Mesothelial cell of epicardium (in vitro differentiated cells): Measurements from ENCODE around the gene SLC5A1. TPM values are rescaled to one million over a fixed set of nuclear protein-coding genes. Genes with fewer than 3 reads are reported as not detected.

Source experiments
- DNase-seq, 2 experiments: peaks; one replicate each; pipeline ENCODE4 v3.0.0; 2021; ENCODE audit warnings: low spot score in 2 of 2; ENCODE audit not compliant: unreplicated experiment in 2 of 2
- H3K27ac Mint-ChIP-seq: 2 replicates; pipeline ENCODE4 v1.8.0; 2021; ENCODE audit warnings: mixed read lengths
- H3K27me3 Mint-ChIP-seq: 2 replicates; pipeline ENCODE4 v1.8.0; 2021; ENCODE audit warnings: low read depth, mixed read lengths
- H3K36me3 Mint-ChIP-seq: 2 replicates; pipeline ENCODE4 v1.8.0; 2021; ENCODE audit warnings: mixed read lengths
- H3K4me1 Mint-ChIP-seq: 2 replicates; pipeline ENCODE4 v1.8.0; 2021; ENCODE audit warnings: mixed read lengths
- H3K4me3 Mint-ChIP-seq: 2 replicates; pipeline ENCODE4 v1.8.0; 2021; ENCODE audit warnings: mild to moderate bottlenecking, moderate library complexity, mixed read lengths
- H3K9me3 Mint-ChIP-seq: 2 replicates; pipeline ENCODE4 v1.8.0; 2021; ENCODE audit warnings: mixed read lengths
- CTCF ChIP-seq: fragments of 200-600 bp; sonication (generic); IDR thresholded peaks from one replicate; pipeline ENCODE4 v1.5.0; 2021; ENCODE audit warnings: antibody characterized with exemption; ENCODE audit not compliant: unreplicated experiment
- total RNA-seq: library from RNA; stranded (reverse); gene quantifications from 3 replicates; pipeline ENCODE4 v1.2.1, GENCODE V29; 2021

Gene SLC5A1
- total RNA-seq, 1 donor from 2014 or later = not detected

DNA sequence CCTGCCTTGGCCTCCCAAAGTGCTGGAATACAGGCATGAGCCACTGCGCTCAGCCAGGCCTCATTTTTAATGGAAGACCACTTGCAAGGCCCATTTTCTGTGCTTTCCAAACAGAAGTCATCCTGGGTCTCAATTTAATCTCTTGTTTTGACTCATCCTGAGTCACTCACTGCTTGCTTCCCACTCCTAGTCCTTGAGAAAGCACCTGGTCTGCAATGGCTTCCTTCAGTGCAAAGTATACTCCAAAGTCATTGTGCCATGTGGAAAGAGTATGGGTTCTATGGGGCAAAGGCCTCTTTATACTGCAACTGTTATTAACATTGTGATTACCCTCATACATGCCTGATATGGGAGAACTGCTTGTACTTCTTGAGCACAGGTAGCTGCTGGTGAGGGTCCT lies 18.3 kb upstream of the SLC5A1 start:
- H3K27me3 Mint-ChIP-seq = peaks cover 34% of the 10 kb centered on the region
- TF ChIP-seq CTCF = no peak
- H3K4me1 Mint-ChIP-seq = no peaks in the 10 kb centered on the region
- H3K9me3 Mint-ChIP-seq = peaks cover 8% of the 10 kb centered on the region
- H3K36me3 Mint-ChIP-seq = no peaks in the 10 kb centered on the region
- no peak overlapping the region for H3K27ac Mint-ChIP-seq
- no peak for DNase-seq
- H3K4me3 Mint-ChIP-seq = no peak overlapping the region

- Mint-ChIP-seq H3K9me3 (no peaks in the 10 kb centered on the region), H3K4me1 (no peaks in the 10 kb centered on the region), H3K4me3 (no peak overlapping the region), H3K27me3 (peaks cover 17% of the 10 kb centered on the region), H3K27ac (no peak overlapping the region), H3K36me3 (no peaks in the 10 kb centered on the region)
- no peak for DNase-seq
- no peak for TF ChIP-seq CTCF
These were observed 12.4 kb upstream of the SLC5A1 start for GRCh38 chr22:32030518-32031247.

DNA sequence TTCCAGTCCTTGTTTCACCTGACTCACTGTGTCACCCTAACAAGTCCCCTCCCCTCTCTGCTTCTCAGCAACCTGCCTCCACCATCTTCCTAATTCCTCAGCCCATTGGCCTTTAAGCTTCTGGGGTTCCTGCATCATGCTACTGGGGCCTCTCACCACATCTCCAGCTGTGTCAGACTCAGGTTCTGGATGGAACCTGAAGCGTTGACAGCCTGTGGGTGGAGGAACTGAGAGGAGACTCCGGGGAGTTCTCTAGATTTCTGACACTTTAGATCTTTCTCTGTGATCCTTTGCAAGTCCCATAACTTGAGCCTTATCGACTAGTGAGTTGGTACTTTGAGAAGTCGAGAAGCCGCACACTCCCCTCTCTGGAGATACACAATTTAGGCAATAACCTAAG lies 11.6 kb upstream of the SLC5A1 start:
- H3K36me3 Mint-ChIP-seq = no peaks in the 10 kb centered on the region
- no peak for TF ChIP-seq CTCF
- no peak for DNase-seq
- no peaks in the 10 kb centered on the region for H3K4me1 Mint-ChIP-seq
- no peak overlapping the region for H3K27ac Mint-ChIP-seq
- no peak overlapping the region for H3K4me3 Mint-ChIP-seq
- peaks cover 15% of the 10 kb centered on the region for H3K27me3 Mint-ChIP-seq
- H3K9me3 Mint-ChIP-seq = no peaks in the 10 kb centered on the region

DNA sequence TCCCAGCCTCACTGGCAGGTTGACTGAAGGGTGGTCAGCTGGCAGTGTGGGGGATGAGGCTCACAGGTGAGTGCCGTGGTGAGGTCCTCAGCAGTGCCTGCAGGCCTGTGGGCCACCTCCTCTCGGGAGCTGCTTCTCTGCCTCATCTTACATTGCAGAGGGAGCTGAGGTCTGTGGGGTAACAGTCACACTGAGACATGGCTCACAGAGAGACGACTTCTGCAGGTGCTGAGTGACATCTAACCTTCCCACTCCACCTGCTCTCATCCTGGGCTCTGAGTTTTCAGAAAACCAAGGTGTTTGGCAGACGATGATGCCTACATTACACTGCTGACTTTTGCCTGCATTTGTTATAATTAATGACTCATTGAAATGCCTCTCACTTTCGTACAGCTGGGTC lies 8.8 kb upstream of the SLC5A1 start:
- no peak overlapping the region for H3K27ac Mint-ChIP-seq
- H3K36me3 Mint-ChIP-seq = no peaks in the 10 kb centered on the region
- H3K4me3 Mint-ChIP-seq = no peak overlapping the region
- no peaks in the 10 kb centered on the region for H3K9me3 Mint-ChIP-seq
- H3K27me3 Mint-ChIP-seq = peaks cover 25% of the 10 kb centered on the region
- DNase-seq = no peak
- no peaks in the 10 kb centered on the region for H3K4me1 Mint-ChIP-seq
- TF ChIP-seq CTCF = no peak

GRCh38 chr22:32037236-32037635 lies 5.8 kb upstream of the SLC5A1 start:
- no peaks in the 10 kb centered on the region for H3K4me1 Mint-ChIP-seq
- H3K27ac Mint-ChIP-seq = no peak overlapping the region
- TF ChIP-seq CTCF = no peak
- H3K9me3 Mint-ChIP-seq = no peaks in the 10 kb centered on the region
- DNase-seq = no peak
- no peak overlapping the region for H3K4me3 Mint-ChIP-seq
- peaks cover 33% of the 10 kb centered on the region for H3K27me3 Mint-ChIP-seq
- H3K36me3 Mint-ChIP-seq = no peaks in the 10 kb centered on the region
